GM15510 (cell line): ENCODE data around the gene RGS1.

ENCODE experiments used
- POLR2A ChIP-seq: IDR thresholded peaks from 3 replicates; pipeline ENCODE4 v1.6.1; 2011; ENCODE audit warnings: borderline replicate concordance; ENCODE audit not compliant: insufficient read length; ENCODE audit errors: extremely low read depth

The RGS1 gene

DNA sequence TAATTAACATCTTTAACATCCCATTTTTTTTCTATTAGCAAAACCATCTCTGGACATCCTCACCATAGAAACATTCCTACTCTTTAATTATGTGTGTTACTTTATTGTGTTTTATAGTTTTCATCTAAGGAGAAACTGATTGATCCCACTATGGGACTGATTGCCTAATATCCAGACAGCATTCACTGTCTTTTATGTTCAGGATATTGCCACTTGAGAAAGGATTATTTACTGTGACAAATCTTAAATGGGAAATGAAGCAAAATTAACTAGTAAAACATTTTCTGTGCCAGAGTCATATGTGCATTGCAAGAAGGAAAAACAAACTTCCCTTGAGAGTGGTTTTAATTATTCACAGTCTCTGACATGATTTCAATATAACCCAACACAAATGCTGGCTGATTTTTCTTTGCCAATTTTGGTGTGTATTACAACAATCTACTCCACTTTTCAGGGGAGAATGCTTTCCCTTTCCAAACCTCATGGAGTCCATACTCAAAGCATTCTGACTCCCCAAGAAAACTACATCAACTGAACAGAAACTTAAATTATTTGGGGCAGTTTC lies 44.6 kb downstream of the RGS1 start:
- TF ChIP-seq POLR2A, result no peak

DNA sequence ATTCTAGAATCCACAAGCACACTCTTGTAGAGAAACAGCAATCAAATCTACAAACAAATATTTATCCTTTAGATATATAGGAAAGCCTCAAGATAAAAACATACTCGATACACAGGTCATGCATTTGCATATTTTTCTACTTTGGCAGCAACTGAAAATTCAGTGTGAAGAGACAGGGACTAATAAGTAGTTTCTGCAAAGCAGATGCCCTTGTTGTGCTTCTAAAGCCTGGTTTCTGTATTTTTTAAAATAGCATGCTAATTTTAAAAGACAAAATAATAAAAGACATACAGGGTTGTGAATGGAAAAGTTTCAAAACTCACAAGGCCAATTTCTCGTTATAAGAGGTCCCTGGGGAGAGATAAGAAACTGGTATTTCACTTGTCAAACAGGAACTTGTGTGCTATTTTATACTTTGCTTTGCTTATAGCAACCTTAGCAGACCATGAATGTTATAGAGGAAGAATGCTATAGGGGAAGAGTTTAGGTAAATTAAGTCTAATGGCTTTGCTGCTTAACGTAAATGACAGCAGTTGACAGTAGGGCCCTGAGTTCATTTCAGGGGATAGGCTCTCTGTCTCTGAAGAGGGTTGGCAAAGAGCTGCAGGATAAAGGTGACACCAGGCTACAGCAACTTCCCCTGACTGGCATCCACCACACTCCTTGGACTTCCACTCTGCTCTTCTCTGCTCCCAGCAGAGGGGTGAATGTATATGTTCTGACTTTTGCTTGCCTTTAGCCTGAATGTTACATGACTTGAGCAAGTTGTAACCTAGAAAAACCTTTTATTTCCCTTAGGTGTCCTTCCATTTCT lies 51.0 kb downstream of the RGS1 start:
- TF ChIP-seq POLR2A, result no peak

DNA sequence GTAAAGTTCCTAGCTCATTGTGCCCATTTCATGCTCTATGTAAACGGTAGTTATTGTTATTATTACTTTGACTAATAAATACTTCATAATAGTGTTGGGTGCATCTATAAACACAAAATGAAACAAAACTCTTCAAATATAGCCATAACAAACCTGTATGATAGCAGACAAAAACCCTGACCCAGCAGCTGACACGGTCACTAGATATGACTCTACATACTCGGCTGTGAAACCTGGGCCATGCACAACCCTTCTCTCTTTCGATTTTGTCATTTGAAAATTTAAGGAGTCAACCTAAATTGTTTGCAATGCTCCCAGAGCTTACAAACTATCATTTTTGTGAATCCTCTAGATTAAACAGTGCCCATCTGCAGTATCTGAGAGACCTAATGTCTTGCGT lies 52.3 kb downstream of the RGS1 start:
- TF ChIP-seq POLR2A, result no peak

GRCh38 chr1:192628396-192629057 lies 53.0 kb downstream of the RGS1 start:
- TF ChIP-seq POLR2A, result no peak

DNA sequence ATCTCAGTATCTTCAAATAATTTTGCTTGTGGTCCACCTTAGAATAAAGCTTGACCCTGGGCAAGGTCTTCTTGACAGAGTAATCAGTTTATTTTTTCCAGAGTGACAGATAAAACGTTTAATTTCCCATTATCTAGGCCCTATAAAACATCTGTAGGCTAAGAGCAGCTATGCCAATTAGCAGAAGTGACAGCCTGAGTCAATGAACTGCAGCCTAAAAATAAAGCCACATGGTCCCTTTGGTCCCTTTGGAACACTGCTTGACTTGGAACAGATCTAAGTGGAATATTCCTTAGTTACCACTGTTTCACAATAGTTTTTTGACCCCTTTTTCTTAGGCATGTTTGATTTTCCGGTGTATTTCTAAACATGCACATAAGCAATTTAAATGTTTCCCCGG lies 54.0 kb downstream of the RGS1 start:
- no peak for TF ChIP-seq POLR2A
